Activated T-helper 1 cell treated with anti-CD3 and anti-CD28 coated beads, Interleukin-12 subunit alpha, Interleukin-12 subunit beta, Interleukin-2, Interleukin-4 antibody, amounts not matched to agents 30 ng/mL and 10 ng/mL and 1 ng/mL, durations not matched to agents 14 hours and 24 hours and 36 hours (primary cell): Measurements from ENCODE around the gene FXYD4. TPM values are rescaled to one million over a fixed set of nuclear protein-coding genes. Genes with fewer than 3 reads are reported as not detected.
"Not testable (repeated sequence)": the region's sequence is repeated elsewhere in the genome, so short reads cannot be mapped to it uniquely, and the experiment has no call there.

Experiments used
- DNase-seq: peaks from one replicate; pipeline ENCODE4 v3.0.0; 2021; ENCODE audit warnings: low spot score
- H3K27ac Mint-ChIP-seq: one replicate; pipeline ENCODE4 v1.8.0; 2021; ENCODE audit warnings: mild to moderate bottlenecking, mixed read lengths
- H3K27me3 Mint-ChIP-seq: one replicate; pipeline ENCODE4 v1.8.0; 2022; ENCODE audit warnings: mild to moderate bottlenecking, moderate library complexity, mixed read lengths; ENCODE audit not compliant: insufficient read depth
- H3K36me3 Mint-ChIP-seq: one replicate; pipeline ENCODE4 v1.8.0; 2021; ENCODE audit warnings: low read depth, mixed read lengths
- H3K4me1 Mint-ChIP-seq: one replicate; pipeline ENCODE4 v1.8.0; 2021; ENCODE audit warnings: low read depth, mixed read lengths
- H3K4me3 Mint-ChIP-seq: one replicate; pipeline ENCODE4 v1.8.0; 2021; ENCODE audit warnings: mild to moderate bottlenecking, moderate library complexity, mixed read lengths
- H3K9me3 Mint-ChIP-seq: one replicate; pipeline ENCODE4 v1.8.0; 2021; ENCODE audit warnings: mixed read lengths
- intact Hi-C: fragments of 100-400 bp; cut with micrococcal nuclease; formaldehyde crosslinking; loops from one replicate; pipeline ENCODE4 v1.15.1; 2024
- total RNA-seq: library from RNA; stranded (reverse); gene quantifications from 2 replicates; pipeline ENCODE4 v1.2.3, GENCODE V29; 2022

FXYD4 gene
- total RNA-seq, 1 donor from 2014 or later, result 0.44 TPM

DNA sequence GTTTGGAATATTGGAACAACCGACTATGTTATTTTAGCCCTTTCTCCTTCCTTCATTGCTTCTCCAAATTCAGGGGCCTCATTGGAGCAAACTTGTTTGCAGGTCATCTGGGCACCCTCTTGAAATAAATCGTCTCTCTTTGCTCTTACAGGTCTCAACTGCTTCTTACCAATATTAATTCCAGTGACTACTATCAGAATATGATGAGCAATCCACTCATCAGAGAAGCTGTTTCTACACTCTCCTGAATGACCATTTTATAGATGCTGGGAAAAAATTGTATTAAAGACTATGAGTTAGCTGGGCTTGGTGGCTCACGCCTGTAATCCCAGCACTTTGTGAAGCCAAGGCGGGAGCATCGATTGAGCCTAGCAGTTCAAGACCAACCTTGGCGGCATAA lies 50.1 kb downstream of the FXYD4 start:
- H3K36me3 Mint-ChIP-seq, result no peaks in the 10 kb centered on the region
- DNase-seq, result no peak
- no peaks in the 10 kb centered on the region for H3K9me3 Mint-ChIP-seq
- peak overlapping the region; percentile 40 for H3K27ac Mint-ChIP-seq
- peak overlapping the region; percentile 64 for H3K4me3 Mint-ChIP-seq
- peaks cover 50% of the 10 kb centered on the region for H3K4me1 Mint-ChIP-seq
- no peaks in the 10 kb centered on the region for H3K27me3 Mint-ChIP-seq
- intact Hi-C loops, result loop anchor here (1.0 kb wide), 1 partner anchor 24 kb away; no protein-coding TSS in a partner anchor

DNA sequence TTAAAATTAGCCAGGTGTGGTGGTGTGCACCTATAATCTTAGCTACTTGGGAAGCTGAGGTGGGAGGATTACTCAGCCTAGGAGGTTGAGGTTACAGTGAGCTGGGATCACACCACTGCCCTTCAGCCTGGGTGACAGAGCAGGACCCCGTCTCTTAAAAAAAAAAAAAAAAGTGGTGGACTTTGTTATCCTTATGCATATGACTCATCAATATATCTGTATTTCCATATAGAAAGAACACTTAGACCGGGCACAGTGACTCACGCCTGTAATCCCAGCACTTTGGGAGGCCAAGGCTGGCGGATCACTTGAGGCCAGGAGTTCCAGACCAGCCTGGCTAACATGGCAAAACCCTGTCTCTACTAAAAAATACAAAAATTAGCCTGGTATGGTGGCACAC lies 50.5 kb downstream of the FXYD4 start:
- not testable (repeated sequence) for H3K36me3 Mint-ChIP-seq, H3K9me3 Mint-ChIP-seq, H3K27me3 Mint-ChIP-seq, DNase-seq
- H3K27ac Mint-ChIP-seq, result peak overlapping the region; percentile 40
- intact Hi-C loops, result loop anchor here (1.0 kb wide), 1 partner anchor 25 kb away; no protein-coding TSS in a partner anchor
- peak overlapping the region; percentile 64 for H3K4me3 Mint-ChIP-seq
- H3K4me1 Mint-ChIP-seq, result peaks cover 50% of the 10 kb centered on the region

DNA sequence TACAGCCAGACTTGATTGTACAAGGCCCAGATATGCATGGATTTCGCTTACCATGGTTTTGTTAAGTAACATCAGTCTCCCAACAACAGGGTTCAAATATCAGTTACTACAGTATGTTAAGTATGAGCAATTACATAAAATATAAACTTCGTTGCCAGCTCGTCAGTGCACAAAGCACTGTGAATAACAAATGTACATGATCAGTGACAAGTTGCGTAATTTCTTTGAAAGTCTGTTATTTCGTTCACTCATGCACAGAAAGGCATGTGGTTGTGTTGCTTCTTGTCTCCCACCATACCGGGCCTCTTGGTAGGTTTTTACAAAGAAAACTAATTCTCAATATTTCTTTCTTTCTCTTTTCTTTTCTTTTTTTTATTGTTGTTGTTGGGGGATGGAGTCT lies 53.0 kb downstream of the FXYD4 start:
- H3K27me3 Mint-ChIP-seq, result no peaks in the 10 kb centered on the region
- H3K4me1 Mint-ChIP-seq, result peaks cover 33% of the 10 kb centered on the region
- DNase-seq, result no peak
- no peak overlapping the region for H3K4me3 Mint-ChIP-seq
- no peaks in the 10 kb centered on the region for H3K36me3 Mint-ChIP-seq
- no peaks in the 10 kb centered on the region for H3K9me3 Mint-ChIP-seq
- H3K27ac Mint-ChIP-seq, result no peak overlapping the region
- intact Hi-C loops, result no loop called here

Other genes with a start within 250 kb of the FXYD4 start
- gene CSGALNACT2, start 233.2 kb upstream of the FXYD4 start, total RNA-seq, result 30.3 and 32.0 TPM in 2 replicates
- 0.78 and 2.0 TPM in 2 replicates for gene RASGEF1A, start 104.6 kb upstream of the FXYD4 start, total RNA-seq
- 499 and 501 TPM in 2 replicates for gene HNRNPF, start 37.5 kb downstream of the FXYD4 start, total RNA-seq
- gene ZNF487, start 65.5 kb downstream of the FXYD4 start, total RNA-seq, result 1.8 and 2.0 TPM in 2 replicates
- 1.4 and 1.7 TPM in 2 replicates for gene ZNF239, start 203.0 kb downstream of the FXYD4 start, total RNA-seq
- 5.7 and 6.6 TPM in 2 replicates for gene ZNF485, start 234.8 kb downstream of the FXYD4 start, total RNA-seq